Natural killer cell treated with Interleukin-12 subunit alpha and Interleukin-12 subunit beta and Interleukin-15 and Interleukin-18, amount 100 ng/mL, for 72 hours (primary cell): Measurements from ENCODE around the gene BRPF3. TPM values are rescaled to one million over a fixed set of nuclear protein-coding genes. Genes with fewer than 3 reads are reported as not detected.

Source experiments
- ATAC-seq, 2 donors: fragments of 150-1000 bp; cut with Tn5 transposase in 1 of 2; sonication (Bioruptor Pico), chemical (Tn5 transposase) in 1 of 2; 2 replicates each; pipeline ENCODE4 v1.10.0; 2021
- DNase-seq: peaks from one replicate; pipeline ENCODE4 v3.0.0; 2022; ENCODE audit warnings: low spot score
- H3K27ac Mint-ChIP-seq, 2 donors: 1 replicate in 1 of 2; 2 replicates in 1 of 2; pipeline ENCODE4 v1.8.0; 2022; ENCODE audit warnings: mixed read lengths in 2 of 2, mild to moderate bottlenecking in 1 of 2, moderate library complexity in 1 of 2
- H3K27me3 Mint-ChIP-seq, 2 donors: 1 replicate in 1 of 2; 2 replicates in 1 of 2; pipeline ENCODE4 v1.8.0; 2022; ENCODE audit warnings: mixed read lengths in 2 of 2
- H3K36me3 Mint-ChIP-seq: one replicate; pipeline ENCODE4 v1.8.0; 2022; ENCODE audit warnings: mixed read lengths
- H3K4me1 Mint-ChIP-seq, 2 donors: 1 replicate in 1 of 2; 2 replicates in 1 of 2; pipeline ENCODE4 v1.8.0; 2022; ENCODE audit warnings: low read depth in 2 of 2, mixed read lengths in 2 of 2, mild to moderate bottlenecking in 1 of 2
- H3K4me3 Mint-ChIP-seq: one replicate; pipeline ENCODE4 v1.8.0; 2022; ENCODE audit warnings: mixed read lengths
- H3K9me3 Mint-ChIP-seq: 2 replicates; pipeline ENCODE4 v1.8.0; 2022; ENCODE audit warnings: mixed read lengths
- total RNA-seq, 2 donors: library from RNA; stranded (reverse); gene quantifications; one replicate each; pipeline ENCODE4 v1.2.3, GENCODE V29; 2022

Gene BRPF3
- total RNA-seq, 2 donors from 2014 or later: 37.2 to 43.6 TPM

DNA sequence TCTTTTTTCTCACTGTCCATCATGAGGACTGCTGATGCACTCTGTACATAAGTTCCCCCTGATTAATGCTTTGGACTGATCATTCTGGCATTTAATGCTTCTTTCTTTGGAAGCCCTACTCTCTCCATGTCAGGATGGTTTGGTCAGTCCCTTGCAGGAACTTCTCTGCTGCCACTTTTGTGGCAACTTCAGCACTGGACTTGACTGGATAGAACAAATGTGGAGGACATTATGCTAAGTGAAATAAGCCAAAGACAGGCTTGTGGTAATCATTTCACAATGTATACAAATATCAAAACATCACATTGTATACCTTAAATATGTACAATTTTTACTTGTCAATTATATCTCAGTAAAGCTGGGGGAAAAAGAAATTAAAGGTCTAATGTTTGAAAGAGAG, 12.2 kb upstream of the BRPF3 start:
- Mint-ChIP-seq H3K36me3 (no peaks in the 10 kb centered on the region), H3K27ac (no peak overlapping the region), H3K27me3 (no peaks in the 10 kb centered on the region), H3K9me3 (no peaks in the 10 kb centered on the region), H3K4me3 (no peak overlapping the region), H3K4me1 (peaks cover 2 to 5% of the 10 kb centered on the region in 2 donors)
- no peak for DNase-seq
- no peak for ATAC-seq

DNA sequence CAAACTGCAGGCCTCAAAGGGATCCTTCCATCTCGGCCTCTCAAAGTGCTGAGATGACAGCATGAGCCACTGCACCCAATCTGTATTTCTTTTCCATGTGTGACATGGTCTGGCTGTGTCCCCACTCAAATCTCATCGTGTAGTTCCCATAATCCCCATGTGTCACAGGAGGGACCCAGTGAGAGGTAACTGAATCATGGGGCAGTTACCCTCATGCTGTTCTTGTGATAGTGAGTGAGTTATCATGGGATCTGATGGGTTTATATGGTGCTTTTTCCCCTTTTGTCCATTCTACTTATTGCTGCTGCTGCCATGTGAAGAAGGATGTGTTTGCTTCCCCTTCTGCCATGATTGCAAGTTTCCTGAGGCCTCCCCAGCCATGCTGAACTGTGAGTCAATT, 10.3 kb upstream of the BRPF3 start:
- no peaks in the 10 kb centered on the region for H3K36me3 Mint-ChIP-seq
- no peaks in the 10 kb centered on the region for H3K27me3 Mint-ChIP-seq
- no peaks in the 10 kb centered on the region for H3K9me3 Mint-ChIP-seq
- H3K4me3 Mint-ChIP-seq: no peak overlapping the region
- DNase-seq (no peak), ATAC-seq (no peak)
- H3K4me1 Mint-ChIP-seq: peaks cover 2 to 5% of the 10 kb centered on the region in 2 donors
- H3K27ac Mint-ChIP-seq: no peak overlapping the region

DNA sequence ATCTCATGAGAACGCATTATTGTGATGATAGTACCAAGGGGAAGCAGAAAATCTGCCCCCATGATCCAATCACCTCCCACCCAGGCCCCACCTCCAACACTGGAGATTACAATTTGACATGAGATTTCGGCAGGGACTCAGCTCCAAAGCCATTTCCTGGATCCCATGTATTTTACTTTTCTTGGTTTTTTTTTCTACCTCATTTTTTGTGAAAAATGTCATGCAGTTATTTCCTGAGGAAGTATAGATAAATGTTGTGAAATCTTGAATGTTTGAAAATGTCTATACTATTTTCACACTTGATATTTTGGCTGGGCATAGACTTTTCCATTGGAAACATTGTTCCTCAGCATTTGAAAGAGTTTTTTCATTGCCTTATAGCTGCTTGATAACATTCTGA, 9.1 kb upstream of the BRPF3 start:
- peaks cover 5% of the 10 kb centered on the region in 2 donors for H3K4me1 Mint-ChIP-seq
- H3K27ac Mint-ChIP-seq: no peak overlapping the region
- H3K36me3 Mint-ChIP-seq: no peaks in the 10 kb centered on the region
- H3K4me3 Mint-ChIP-seq: no peak overlapping the region
- no peak for DNase-seq
- H3K9me3 Mint-ChIP-seq: no peaks in the 10 kb centered on the region
- ATAC-seq: no peak
- H3K27me3 Mint-ChIP-seq: no peaks in the 10 kb centered on the region

DNA sequence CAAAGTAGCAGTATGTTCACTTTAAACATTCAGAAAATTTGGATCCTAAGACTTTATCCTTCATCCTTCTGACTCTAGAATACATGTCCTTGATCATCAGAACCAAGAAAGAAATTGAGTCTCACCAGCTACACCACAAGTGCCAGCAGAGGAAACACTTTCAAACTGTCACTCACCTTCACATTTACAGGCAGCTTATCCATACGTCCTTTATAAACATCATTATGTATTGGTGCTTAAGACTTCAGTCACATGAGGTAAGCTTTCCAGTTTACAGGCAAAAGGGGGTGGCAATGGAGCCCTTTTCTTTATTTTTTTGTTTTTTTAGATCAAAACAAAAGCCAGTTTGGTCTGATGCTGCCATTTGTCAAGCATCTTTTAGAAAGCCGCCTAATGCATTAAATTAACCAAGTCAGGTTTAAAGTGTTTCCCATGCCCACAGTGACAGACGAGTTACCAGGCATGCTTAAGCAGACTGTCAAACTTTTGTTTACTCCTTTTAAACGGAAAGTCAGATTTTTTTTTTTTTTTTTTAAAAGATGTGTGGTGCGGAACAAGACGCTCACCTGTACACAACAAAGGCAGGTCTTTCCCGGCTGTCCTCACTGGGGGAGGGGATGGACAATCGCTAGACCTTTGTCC, 952 bp upstream of the BRPF3 start:
- no peaks in the 10 kb centered on the region for H3K9me3 Mint-ChIP-seq
- H3K36me3 Mint-ChIP-seq: peaks cover 7% of the 10 kb centered on the region
- no peak for DNase-seq
- peak overlapping the region; percentile 74 for H3K4me3 Mint-ChIP-seq
- no peaks in the 10 kb centered on the region for H3K27me3 Mint-ChIP-seq
- ATAC-seq: no peak
- H3K27ac Mint-ChIP-seq: peak overlapping the region; percentile 31 to 53
- peaks cover 22 to 30% of the 10 kb centered on the region in 2 donors for H3K4me1 Mint-ChIP-seq

DNA sequence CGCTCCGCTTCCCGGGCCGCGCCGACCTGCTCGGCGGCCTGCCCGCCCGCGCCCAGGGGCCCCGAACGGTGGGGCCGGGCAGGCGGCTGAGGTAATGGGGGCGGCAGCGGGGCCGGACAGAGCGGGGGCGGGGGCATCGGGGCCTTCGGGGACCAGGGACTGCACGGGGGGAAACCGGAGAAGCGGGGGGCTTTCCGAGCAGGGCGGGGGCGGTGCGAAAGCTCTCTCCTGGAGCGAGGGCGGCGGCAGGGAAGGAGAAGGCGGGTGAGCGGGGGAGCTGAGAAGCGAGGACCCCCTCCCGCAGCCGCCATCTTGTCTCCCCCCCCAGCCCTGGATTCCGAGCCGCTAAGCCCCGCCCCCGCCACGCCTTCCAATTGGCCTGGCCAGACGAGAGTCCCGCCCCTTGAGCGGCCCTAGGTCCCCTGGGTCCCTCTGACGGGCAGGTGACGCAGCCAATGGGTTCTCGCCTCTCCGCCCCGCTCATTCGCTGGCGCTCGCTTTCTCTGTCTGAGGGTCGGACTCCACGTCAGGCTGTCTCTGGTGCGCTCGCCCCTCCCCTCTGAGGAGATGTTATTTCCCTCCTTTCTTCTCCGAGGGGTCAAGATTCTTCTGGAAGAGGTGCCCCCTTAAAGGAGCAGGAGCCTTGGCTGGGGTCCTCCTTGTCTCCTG, 470 bp downstream of the BRPF3 start:
- DNase-seq: peak; percentile 100
- Mint-ChIP-seq H3K27ac (peak overlapping the region; percentile 72 to 91), H3K9me3 (no peaks in the 10 kb centered on the region), H3K36me3 (peaks cover 17% of the 10 kb centered on the region), H3K27me3 (no peaks in the 10 kb centered on the region), H3K4me1 (peaks cover 27 to 33% of the 10 kb centered on the region in 2 donors), H3K4me3 (peak overlapping the region; percentile 88)
- peak; percentile 96 for ATAC-seq

DNA sequence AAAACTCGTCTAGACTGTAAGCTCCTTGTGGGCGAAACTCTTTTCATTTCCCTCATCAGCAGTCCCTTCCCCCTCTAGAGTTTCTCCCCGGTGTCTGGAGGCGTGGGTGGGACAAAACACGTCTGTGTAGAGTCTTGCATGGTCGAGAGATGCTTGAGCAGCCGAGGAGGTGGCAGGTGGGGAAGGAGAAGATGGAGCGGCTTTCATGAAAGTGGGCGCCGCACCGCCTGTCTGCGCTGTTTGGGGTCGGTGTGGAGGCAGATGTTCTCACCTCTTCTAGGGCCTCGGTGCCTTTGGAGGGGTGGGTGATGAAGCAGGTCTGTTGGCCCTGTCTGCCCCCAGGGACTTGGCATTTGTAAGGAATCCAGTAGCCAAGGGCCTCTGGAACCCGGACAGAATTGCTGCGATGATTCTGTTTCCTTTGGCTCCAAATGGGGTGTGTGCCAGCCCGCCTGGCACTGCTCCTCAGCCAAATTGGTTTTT, 1.2 kb downstream of the BRPF3 start:
- H3K4me3 Mint-ChIP-seq: peak overlapping the region; percentile 88
- DNase-seq (no peak), ATAC-seq (no peak)
- peaks cover 24% of the 10 kb centered on the region for H3K36me3 Mint-ChIP-seq
- H3K27me3 Mint-ChIP-seq: no peaks in the 10 kb centered on the region
- peaks cover 35 to 40% of the 10 kb centered on the region in 2 donors for H3K4me1 Mint-ChIP-seq
- peak overlapping the region; percentile 72 to 91 for H3K27ac Mint-ChIP-seq
- H3K9me3 Mint-ChIP-seq: no peaks in the 10 kb centered on the region

DNA sequence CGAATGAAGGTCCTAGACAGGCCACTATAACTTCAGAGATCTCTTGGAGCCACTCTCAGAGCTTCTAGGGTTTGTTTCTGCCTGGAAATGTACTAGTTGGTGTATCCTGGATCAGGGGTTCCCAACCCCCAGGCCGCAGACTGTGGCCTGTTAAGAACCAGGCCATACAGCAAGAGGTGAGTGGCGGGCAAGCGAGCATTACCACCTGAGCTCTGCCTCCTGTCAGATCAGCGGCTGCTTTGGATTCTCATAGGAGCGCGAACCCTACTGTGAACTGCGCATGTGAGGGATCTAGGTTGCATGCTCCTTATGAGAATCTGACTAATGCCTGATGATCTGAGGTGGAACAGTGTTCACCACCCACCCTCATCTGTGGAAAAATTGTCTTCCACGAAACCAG, 2.4 kb downstream of the BRPF3 start:
- DNase-seq: no peak
- Mint-ChIP-seq H3K9me3 (no peaks in the 10 kb centered on the region), H3K27me3 (no peaks in the 10 kb centered on the region), H3K36me3 (peaks cover 36% of the 10 kb centered on the region), H3K4me3 (no peak overlapping the region), H3K27ac (peak overlapping the region in 1 of 2 donors; percentile 91), H3K4me1 (peaks cover 47 to 52% of the 10 kb centered on the region in 2 donors)
- ATAC-seq: no peak

DNA sequence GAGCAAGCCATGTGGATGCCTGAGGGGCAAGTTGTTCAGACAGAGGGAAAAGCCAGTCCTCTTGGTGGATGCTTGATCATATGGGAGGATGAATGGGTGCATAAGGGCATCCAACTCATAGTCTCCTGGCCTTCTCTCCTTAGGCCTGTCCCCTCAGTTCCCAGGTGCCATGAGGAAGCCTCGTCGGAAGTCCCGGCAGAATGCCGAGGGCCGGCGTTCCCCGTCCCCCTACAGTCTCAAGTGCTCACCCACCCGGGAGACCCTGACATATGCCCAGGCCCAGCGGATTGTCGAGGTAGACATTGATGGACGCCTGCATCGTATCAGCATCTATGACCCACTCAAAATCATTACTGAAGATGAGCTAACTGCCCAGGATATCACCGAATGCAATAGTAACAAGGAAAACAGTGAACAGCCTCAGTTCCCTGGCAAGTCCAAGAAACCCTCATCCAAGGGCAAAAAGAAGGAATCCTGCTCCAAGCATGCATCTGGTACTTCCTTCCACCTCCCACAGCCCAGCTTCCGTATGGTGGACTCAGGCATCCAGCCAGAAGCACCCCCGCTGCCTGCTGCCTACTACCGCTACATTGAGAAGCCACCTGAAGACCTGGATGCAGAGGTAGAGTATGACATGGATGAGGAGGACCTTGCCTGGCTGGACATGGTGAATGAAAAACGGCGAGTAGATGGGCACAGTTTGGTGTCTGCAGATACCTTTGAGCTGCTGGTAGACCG, 3.8 kb downstream of the BRPF3 start:
- Mint-ChIP-seq H3K4me1 (peaks cover 56 to 60% of the 10 kb centered on the region in 2 donors), H3K4me3 (no peak overlapping the region)

DNA sequence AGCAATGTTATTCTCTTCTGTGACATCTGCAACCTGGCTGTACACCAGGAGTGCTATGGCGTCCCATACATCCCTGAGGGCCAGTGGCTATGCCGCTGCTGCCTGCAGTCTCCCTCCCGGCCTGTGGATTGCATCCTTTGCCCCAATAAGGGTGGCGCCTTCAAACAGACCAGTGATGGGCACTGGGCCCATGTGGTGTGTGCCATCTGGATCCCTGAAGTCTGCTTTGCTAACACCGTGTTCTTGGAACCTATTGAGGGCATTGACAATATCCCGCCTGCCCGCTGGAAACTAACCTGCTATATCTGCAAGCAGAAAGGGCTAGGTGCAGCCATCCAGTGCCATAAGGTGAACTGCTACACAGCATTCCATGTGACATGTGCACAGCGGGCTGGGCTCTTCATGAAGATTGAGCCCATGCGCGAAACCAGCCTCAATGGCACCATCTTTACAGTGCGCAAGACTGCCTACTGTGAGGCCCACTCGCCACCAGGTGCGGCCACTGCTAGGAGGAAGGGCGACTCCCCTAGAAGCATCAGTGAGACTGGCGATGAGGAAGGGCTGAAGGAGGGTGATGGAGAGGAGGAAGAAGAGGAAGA, 4.6 kb downstream of the BRPF3 start:
- Mint-ChIP-seq H3K9me3 (no peaks in the 10 kb centered on the region), H3K27me3 (no peaks in the 10 kb centered on the region), H3K4me3 (no peak overlapping the region), H3K36me3 (peaks cover 50% of the 10 kb centered on the region), H3K4me1 (peaks cover 63 to 68% of the 10 kb centered on the region in 2 donors), H3K27ac (no peak overlapping the region)
- DNase-seq (no peak), ATAC-seq (no peak)

More for the DNA sequence above, 3.8 kb downstream of the BRPF3 start:
- no peaks in the 10 kb centered on the region for H3K9me3 Mint-ChIP-seq
- DNase-seq (no peak), ATAC-seq (no peak)
- peaks cover 42% of the 10 kb centered on the region for H3K36me3 Mint-ChIP-seq
- no peak overlapping the region for H3K27ac Mint-ChIP-seq
- no peaks in the 10 kb centered on the region for H3K27me3 Mint-ChIP-seq

DNA sequence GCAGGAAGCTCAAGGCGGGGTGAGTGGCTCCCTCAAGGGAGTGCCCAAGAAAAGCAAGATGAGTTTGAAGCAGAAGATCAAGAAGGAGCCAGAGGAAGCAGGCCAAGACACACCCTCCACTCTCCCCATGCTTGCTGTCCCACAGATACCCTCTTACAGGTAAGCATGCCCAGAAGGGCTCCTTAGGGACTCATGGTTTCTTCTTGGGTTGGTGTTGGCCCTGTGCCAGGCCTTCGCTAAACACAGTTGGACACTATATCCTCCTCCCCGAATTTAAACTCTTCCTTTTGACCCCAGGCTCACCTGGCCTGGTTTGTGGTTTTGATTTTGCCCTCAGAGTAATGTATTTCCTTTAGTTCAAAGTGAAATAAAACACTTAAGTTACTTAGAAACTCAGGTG, 5.1 kb downstream of the BRPF3 start:
- DNase-seq (no peak), ATAC-seq (no peak)
- Mint-ChIP-seq H3K4me1 (peaks cover 68 to 73% of the 10 kb centered on the region in 2 donors), H3K27me3 (no peaks in the 10 kb centered on the region), H3K27ac (no peak overlapping the region), H3K9me3 (no peaks in the 10 kb centered on the region), H3K36me3 (peaks cover 55% of the 10 kb centered on the region), H3K4me3 (no peak overlapping the region)

DNA sequence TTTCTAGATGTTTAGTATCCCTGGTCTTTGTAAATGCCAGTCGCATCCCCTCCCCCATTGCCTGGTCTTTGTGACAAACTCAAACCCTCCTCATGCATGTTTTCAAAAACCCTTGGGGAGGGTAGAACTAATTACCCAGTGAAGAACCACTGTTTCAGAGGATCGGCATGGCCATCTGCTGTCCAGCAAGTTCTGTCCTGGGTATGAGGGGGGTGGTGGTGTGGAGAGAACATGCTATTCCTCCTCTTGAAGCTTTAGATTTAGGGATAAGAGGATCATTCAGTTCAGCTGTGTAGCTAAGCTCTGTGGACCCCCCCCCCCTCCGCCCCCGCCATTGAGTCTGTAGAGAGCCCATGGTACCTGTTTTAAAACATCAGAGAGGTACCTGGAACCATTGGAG, 5.6 kb downstream of the BRPF3 start:
- H3K36me3 Mint-ChIP-seq: peaks cover 58% of the 10 kb centered on the region

DNA sequence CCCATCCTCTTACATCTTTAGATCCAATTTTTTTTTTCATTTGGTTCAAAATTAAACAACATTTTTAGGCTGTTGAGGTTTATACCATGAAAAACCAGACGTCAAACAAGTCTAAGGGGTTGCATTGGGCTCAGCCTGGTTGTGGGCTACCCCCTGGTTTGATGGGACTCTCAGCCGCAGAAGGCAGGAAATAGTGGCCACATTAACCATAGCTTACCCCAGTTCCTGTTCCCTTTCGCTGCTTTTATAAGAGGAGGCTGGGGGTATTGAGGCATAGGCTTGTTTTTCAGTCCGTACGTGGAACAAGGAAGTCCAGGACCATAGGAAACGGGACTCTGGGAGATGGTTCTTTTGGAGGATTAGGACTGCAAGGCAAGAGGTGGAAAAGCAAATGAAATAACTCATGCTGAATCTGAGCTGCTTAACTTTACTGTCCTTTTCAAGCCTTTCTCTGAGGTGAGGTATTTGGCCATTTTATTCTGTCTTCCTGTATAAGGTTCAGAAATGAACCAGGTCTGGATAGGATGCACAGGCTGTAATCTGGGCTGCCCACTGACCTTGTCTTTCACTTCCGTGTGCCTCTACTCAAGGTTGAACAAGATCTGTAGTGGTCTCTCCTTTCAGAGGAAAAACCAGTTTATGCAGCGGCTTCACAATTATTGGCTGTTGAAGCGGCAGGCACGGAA, 7.7 kb downstream of the BRPF3 start:
- H3K27ac Mint-ChIP-seq: peak overlapping the region; percentile 13 to 32
- ATAC-seq (peak; percentile 88 to 94), DNase-seq (peak; percentile 88)
- H3K9me3 Mint-ChIP-seq: no peaks in the 10 kb centered on the region
- peaks cover 61% of the 10 kb centered on the region in 2 donors for H3K4me1 Mint-ChIP-seq
- H3K4me3 Mint-ChIP-seq: peak overlapping the region; percentile 61
- H3K27me3 Mint-ChIP-seq: no peaks in the 10 kb centered on the region
- peaks cover 58% of the 10 kb centered on the region for H3K36me3 Mint-ChIP-seq

More for the DNA sequence above, 5.6 kb downstream of the BRPF3 start:
- Mint-ChIP-seq H3K4me1 (peaks cover 71 to 78% of the 10 kb centered on the region in 2 donors), H3K9me3 (no peaks in the 10 kb centered on the region), H3K4me3 (no peak overlapping the region), H3K27me3 (no peaks in the 10 kb centered on the region), H3K27ac (no peak overlapping the region)
- ATAC-seq (no peak), DNase-seq (no peak)

DNA sequence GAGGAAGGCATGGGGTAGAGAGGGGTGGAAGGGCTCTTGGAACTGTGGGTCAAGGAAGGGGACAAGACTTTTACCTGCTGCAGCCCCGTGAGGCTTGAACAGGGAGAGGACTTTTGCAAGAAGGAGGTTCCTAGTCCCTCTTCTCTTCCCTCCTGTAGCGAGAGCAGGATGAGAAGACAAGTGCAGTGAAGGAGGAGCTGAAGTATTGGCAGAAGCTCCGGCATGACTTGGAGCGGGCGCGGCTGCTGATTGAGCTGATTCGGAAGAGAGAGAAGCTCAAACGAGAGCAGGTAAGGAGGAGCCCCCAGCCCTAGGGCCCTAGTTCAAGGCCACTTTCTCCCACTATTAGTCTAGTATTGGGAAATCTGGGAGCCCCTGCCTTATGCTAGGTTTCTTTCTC, 10.6 kb downstream of the BRPF3 start:
- no peak overlapping the region for H3K27ac Mint-ChIP-seq
- peaks cover 48 to 53% of the 10 kb centered on the region in 2 donors for H3K4me1 Mint-ChIP-seq
- no peak for ATAC-seq
- no peak overlapping the region for H3K4me3 Mint-ChIP-seq
- H3K9me3 Mint-ChIP-seq: no peaks in the 10 kb centered on the region
- H3K27me3 Mint-ChIP-seq: no peaks in the 10 kb centered on the region
- no peak for DNase-seq
- peaks cover 47% of the 10 kb centered on the region for H3K36me3 Mint-ChIP-seq
